CD4-positive, alpha-beta memory T cell (primary cell): ENCODE results near the gene ERVH48-1. TPM values are rescaled to one million over a fixed set of nuclear protein-coding genes. Genes with fewer than 3 reads are reported as not detected.
"Not testable (repeated sequence)": the region's sequence is repeated elsewhere in the genome, so short reads cannot be mapped to it uniquely, and the experiment has no call there.

Experiments used
- CTCF ChIA-PET: fragments of 350-600 bp; sonication (Branson Sonifier 250); formaldehyde crosslinking; loops from one replicate; lab custom pipeline; 2021; ENCODE audit warnings: inconsistent platforms; ENCODE audit not compliant: partially characterized antibody; lab: Charles Lee
- POLR2A ChIA-PET: fragments of 350-600 bp; sonication (Branson Sonifier 250); formaldehyde crosslinking; loops from one replicate; lab custom pipeline; 2021; ENCODE audit not compliant: partially characterized antibody; lab: Charles Lee
- DNase-seq, 5 donors: peaks; one replicate each; pipeline versions ENCODE4 v3.0.0 to v3.0.0-alpha.2; 2020 to 2022; ENCODE audit warnings: mixed read lengths in 1 of 5
- H3K27ac ChIP-seq: one replicate; pipeline ENCODE4 v1.7.0; 2013; ENCODE audit warnings: low read depth, low read length
- H3K27me3 ChIP-seq: 2 replicates; pipeline ENCODE4 v1.7.0; 2013; ENCODE audit warnings: mild to moderate bottlenecking, low read length, moderate library complexity; ENCODE audit not compliant: insufficient read depth
- H3K36me3 ChIP-seq: 2 replicates; pipeline ENCODE4 v1.7.0; 2013; ENCODE audit warnings: mild to moderate bottlenecking, low read length, moderate library complexity; ENCODE audit not compliant: insufficient read depth
- H3K4me1 ChIP-seq: 2 replicates; pipeline ENCODE4 v1.7.0; 2013; ENCODE audit warnings: mild to moderate bottlenecking, low read length, moderate library complexity; ENCODE audit not compliant: insufficient read depth
- H3K4me3 ChIP-seq, 2 donors: one replicate each; pipeline ENCODE4 v1.7.0; 2013; ENCODE audit warnings: low read length in 2 of 2, mild to moderate bottlenecking in 1 of 2
- H3K9me3 ChIP-seq, 2 donors: one replicate each; pipeline ENCODE4 v1.7.0; 2013; ENCODE audit warnings: low read length in 2 of 2, control low read depth in 1 of 2; ENCODE audit not compliant: control insufficient read depth in 1 of 2
- H3K27ac Mint-ChIP-seq, 7 donors: one replicate each; pipeline ENCODE4 v1.8.0; 2020 to 2021; ENCODE audit warnings: mixed read lengths in 7 of 7, mild to moderate bottlenecking in 6 of 7, inconsistent platforms in 3 of 7, moderate library complexity in 3 of 7
- H3K27me3 Mint-ChIP-seq, 2 donors: one replicate each; pipeline ENCODE4 v1.8.0; 2020 to 2021; ENCODE audit warnings: mixed read lengths in 2 of 2
- H3K36me3 Mint-ChIP-seq, 2 donors: one replicate each; pipeline ENCODE4 v1.8.0; 2020 to 2021; ENCODE audit warnings: mixed read lengths in 2 of 2, inconsistent platforms in 1 of 2, mild to moderate bottlenecking in 1 of 2
- H3K4me1 Mint-ChIP-seq, 4 donors: one replicate each; pipeline ENCODE4 v1.8.0; 2020 to 2021; ENCODE audit warnings: mixed read lengths in 4 of 4, mild to moderate bottlenecking in 1 of 4
- H3K4me3 Mint-ChIP-seq, 8 donors: one replicate each; pipeline ENCODE4 v1.8.0; 2020 to 2021; ENCODE audit warnings: mixed read lengths in 8 of 8, mild to moderate bottlenecking in 7 of 8, moderate library complexity in 6 of 8, inconsistent platforms in 3 of 8
- H3K9me3 Mint-ChIP-seq, 8 donors: one replicate each; pipeline ENCODE4 v1.8.0; 2020 to 2021; ENCODE audit warnings: mixed read lengths in 8 of 8, mild to moderate bottlenecking in 5 of 8, inconsistent platforms in 3 of 8, moderate library complexity in 1 of 8
- intact Hi-C: fragments of 100-400 bp; cut with micrococcal nuclease; formaldehyde crosslinking; loops from one replicate; pipeline ENCODE4 v1.15.1; 2023
- polyA plus RNA-seq, 2 donors: library from polyadenylated mRNA; unstranded; fragments of 300-500 nt; fragmentation: Illumina TruSeq; gene quantifications; one replicate each; pipeline ENCODE4 v1.2.3, GENCODE V29; 2021
- total RNA-seq, 2 experiments: library from RNA; stranded (reverse); gene quantifications; one replicate each; pipeline ENCODE4 v1.2.3, GENCODE V29; 2021

Gene ERVH48-1
- total and polyA plus RNA-seq, 4 experiments from 2014 or later = not detected

- ChIA-PET CTCF (no interaction called here), POLR2A (no interaction called here)
- H3K27me3 Mint-ChIP-seq = peaks cover 0 to 5% of the 10 kb centered on the region in 2 donors
- H3K27ac ChIP-seq = no peak overlapping the region
- no peaks in the 10 kb centered on the region for H3K36me3 Mint-ChIP-seq
- H3K27me3 ChIP-seq = no peaks in the 10 kb centered on the region
- no peaks in the 10 kb centered on the region for H3K36me3 ChIP-seq
- peaks cover 0 to 4% (median 0%) of the 10 kb centered on the region in 4 donors for H3K4me1 Mint-ChIP-seq
- peaks cover 0 to 2% (median 0%) of the 10 kb centered on the region in 8 donors for H3K9me3 Mint-ChIP-seq
- no peak overlapping the region for H3K27ac Mint-ChIP-seq
- no peaks in the 10 kb centered on the region for H3K4me1 ChIP-seq
- no peak overlapping the region for H3K4me3 ChIP-seq
- no peak for DNase-seq
- intact Hi-C loops = no loop called here
- H3K4me3 Mint-ChIP-seq = no peak overlapping the region
- no peaks in the 10 kb centered on the region for H3K9me3 ChIP-seq
These were observed 31.6 kb upstream of the ERVH48-1 start for GRCh38 chr21:42956824-42957630.

DNA sequence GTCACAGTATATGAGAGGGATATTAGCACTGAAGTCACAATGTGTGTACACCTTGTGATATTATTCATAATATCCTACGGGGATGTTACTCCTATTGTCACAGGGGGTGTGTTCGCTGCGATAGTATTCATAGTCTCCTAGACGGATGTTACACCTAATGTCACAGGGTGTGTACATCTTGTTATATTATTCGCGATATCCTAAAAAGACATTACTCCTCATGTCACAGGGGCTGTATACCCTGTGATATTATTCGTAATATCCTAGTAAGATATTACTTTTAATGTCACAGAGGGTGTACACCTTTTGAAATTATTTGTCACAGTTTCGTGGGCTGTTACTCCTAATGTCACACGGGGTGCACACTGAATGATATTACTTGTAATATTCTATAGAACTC is 25.8 kb upstream of the ERVH48-1 start:
- H3K4me1 ChIP-seq, H3K27me3 ChIP-seq, H3K4me1 Mint-ChIP-seq, H3K27ac ChIP-seq, H3K36me3 ChIP-seq, H3K4me3 Mint-ChIP-seq, H3K27ac Mint-ChIP-seq, CTCF ChIA-PET, H3K9me3 ChIP-seq, H3K27me3 Mint-ChIP-seq, H3K36me3 Mint-ChIP-seq, POLR2A ChIA-PET, DNase-seq, intact Hi-C loops, H3K9me3 Mint-ChIP-seq, H3K4me3 ChIP-seq: not testable (repeated sequence)

GRCh38 chr21:42949094-42949755 is 23.8 kb upstream of the ERVH48-1 start:
- H3K36me3 ChIP-seq, DNase-seq, H3K27me3 ChIP-seq, POLR2A ChIA-PET, CTCF ChIA-PET, intact Hi-C loops, H3K9me3 ChIP-seq, H3K4me1 ChIP-seq, H3K4me1 Mint-ChIP-seq, H3K27ac ChIP-seq, H3K27me3 Mint-ChIP-seq, H3K4me3 ChIP-seq, H3K36me3 Mint-ChIP-seq, H3K9me3 Mint-ChIP-seq: not testable (repeated sequence)
- Mint-ChIP-seq H3K27ac (peak overlapping the region in 2 of 7 donors; percentile 84 to 85), H3K4me3 (peak overlapping the region in 2 of 8 donors; percentile 71 to 75)

DNA sequence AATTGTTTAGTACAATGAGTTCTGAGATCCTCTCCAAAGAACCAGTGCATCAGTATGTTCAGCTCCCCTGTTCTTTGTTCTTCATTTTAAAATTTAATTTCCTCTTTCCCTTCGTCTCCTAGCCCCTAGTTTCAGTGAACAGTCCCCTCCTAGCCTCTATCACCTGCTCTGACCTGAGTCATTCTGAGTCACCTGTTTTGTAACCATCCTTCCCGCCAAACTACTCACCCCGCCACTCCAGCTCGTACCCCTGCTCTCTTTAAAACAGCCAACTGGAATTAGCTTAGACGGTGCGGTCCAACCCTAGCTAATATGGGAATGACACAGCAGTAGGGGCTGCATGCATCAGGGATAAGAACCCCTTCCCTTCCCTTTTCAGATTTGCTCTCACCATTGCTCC is 16.8 kb upstream of the ERVH48-1 start:
- intact Hi-C loops = no loop called here
- H3K27ac ChIP-seq = no peak overlapping the region
- H3K27ac Mint-ChIP-seq = no peak overlapping the region
- H3K4me3 ChIP-seq = no peak overlapping the region
- H3K36me3 ChIP-seq = no peaks in the 10 kb centered on the region
- H3K4me1 Mint-ChIP-seq = no peaks in the 10 kb centered on the region
- H3K36me3 Mint-ChIP-seq = no peaks in the 10 kb centered on the region
- no peaks in the 10 kb centered on the region for H3K9me3 ChIP-seq
- ChIA-PET CTCF (no interaction called here), POLR2A (no interaction called here)
- no peak for DNase-seq
- H3K9me3 Mint-ChIP-seq = no peaks in the 10 kb centered on the region
- no peaks in the 10 kb centered on the region for H3K27me3 ChIP-seq
- H3K27me3 Mint-ChIP-seq = no peaks in the 10 kb centered on the region
- H3K4me3 Mint-ChIP-seq = no peak overlapping the region
- H3K4me1 ChIP-seq = no peaks in the 10 kb centered on the region

- DNase-seq = no peak
These were observed 16.3 kb upstream of the ERVH48-1 start for GRCh38 chr21:42941696-42942085.

GRCh38 chr21:42939582-42940413 is 14.4 kb upstream of the ERVH48-1 start:
- H3K9me3 ChIP-seq = no peaks in the 10 kb centered on the region
- no peaks in the 10 kb centered on the region for H3K27me3 Mint-ChIP-seq
- intact Hi-C loops = no loop called here
- no peaks in the 10 kb centered on the region for H3K27me3 ChIP-seq
- no peak overlapping the region for H3K27ac ChIP-seq
- H3K4me3 ChIP-seq = no peak overlapping the region
- no peaks in the 10 kb centered on the region for H3K4me1 Mint-ChIP-seq
- H3K9me3 Mint-ChIP-seq = no peaks in the 10 kb centered on the region
- H3K36me3 ChIP-seq = no peaks in the 10 kb centered on the region
- POLR2A ChIA-PET = no interaction called here
- no peaks in the 10 kb centered on the region for H3K36me3 Mint-ChIP-seq
- H3K4me1 ChIP-seq = no peaks in the 10 kb centered on the region
- peak overlapping the region in 1 of 7 donors; percentile 6 for H3K27ac Mint-ChIP-seq
- CTCF ChIA-PET = interaction anchor here (1.2 kb wide), 1 partner anchor 16 kb away, joined by 3 read pairs; no protein-coding TSS in a partner anchor
- DNase-seq = no peak
- H3K4me3 Mint-ChIP-seq = no peak overlapping the region

More at GRCh38 chr21:42941696-42942085, 16.3 kb upstream of the ERVH48-1 start:
- Histone ChIP-seq H3K9me3 (no peaks in the 10 kb centered on the region), H3K27me3 (no peaks in the 10 kb centered on the region), H3K4me3 (no peak overlapping the region), H3K27ac (no peak overlapping the region), H3K36me3 (no peaks in the 10 kb centered on the region), H3K4me1 (no peaks in the 10 kb centered on the region)
- no peak overlapping the region for H3K4me3 Mint-ChIP-seq
- no peaks in the 10 kb centered on the region for H3K27me3 Mint-ChIP-seq
- H3K27ac Mint-ChIP-seq = peak overlapping the region in 1 of 7 donors; percentile 50
- intact Hi-C loops = no loop called here
- ChIA-PET POLR2A (no interaction called here), CTCF (no interaction called here)
- H3K9me3 Mint-ChIP-seq = no peaks in the 10 kb centered on the region
- H3K4me1 Mint-ChIP-seq = no peaks in the 10 kb centered on the region
- no peaks in the 10 kb centered on the region for H3K36me3 Mint-ChIP-seq

GRCh38 chr21:42938606-42938995 is 13.2 kb upstream of the ERVH48-1 start:
- H3K9me3 ChIP-seq, H3K4me1 Mint-ChIP-seq, H3K4me3 Mint-ChIP-seq, intact Hi-C loops, H3K27me3 Mint-ChIP-seq, H3K36me3 ChIP-seq, H3K36me3 Mint-ChIP-seq, DNase-seq, H3K27ac Mint-ChIP-seq, H3K27me3 ChIP-seq, POLR2A ChIA-PET, H3K9me3 Mint-ChIP-seq, H3K4me3 ChIP-seq, H3K4me1 ChIP-seq, H3K27ac ChIP-seq: not testable (repeated sequence)
- CTCF ChIA-PET = interaction anchor here (1.2 kb wide), 1 partner anchor 15 kb away, joined by 3 read pairs; no protein-coding TSS in a partner anchor
